HepG2 (cell line): ENCODE measurements around the gene ZBTB37. TPM values are rescaled to one million over a fixed set of nuclear protein-coding genes. Genes with fewer than 3 reads are reported as not detected.

Experiments
- ATF7-NPFF ChIP-seq: sonication (generic); formaldehyde crosslinking; IDR thresholded peaks from 2 replicates; pipeline ENCODE4 v1.8.1; 2023; ENCODE audit warnings: mild to moderate bottlenecking, low read depth, missing genetic modification reagents, moderate library complexity
- FLYWCH1 ChIP-seq: sonication (generic); formaldehyde crosslinking; IDR thresholded peaks from 2 replicates; pipeline ENCODE4 v1.8.1; 2023; ENCODE audit warnings: mild to moderate bottlenecking, missing genetic modification reagents
- HINFP ChIP-seq: sonication (generic); formaldehyde crosslinking; IDR thresholded peaks from 2 replicates; pipeline ENCODE4 v1.4.0; 2020; ENCODE audit warnings: low read depth, mild to moderate bottlenecking, missing genetic modification reagents
- HMG20A ChIP-seq: IDR thresholded peaks from 2 replicates; pipeline ENCODE4 v1.6.1; 2016; ENCODE audit warnings: borderline replicate concordance
- KDM2A ChIP-seq: sonication (generic); formaldehyde crosslinking; IDR thresholded peaks from 2 replicates; pipeline ENCODE4 v1.4.0; 2020; ENCODE audit warnings: low read depth, missing genetic modification reagents, borderline replicate concordance
- NR3C1 ChIP-seq: sonication (generic); formaldehyde crosslinking; IDR thresholded peaks from 2 replicates; pipeline ENCODE4 v1.4.0; 2020; ENCODE audit warnings: missing genetic modification reagents
- PAF1 ChIP-seq: IDR thresholded peaks from 2 replicates; pipeline ENCODE4 v1.6.1; 2016; ENCODE audit warnings: missing genetic modification reagents, missing compliant biosample characterization
- PHF5A ChIP-seq: IDR thresholded peaks from one replicate; pipeline ENCODE4 v1.6.1; 2018; ENCODE audit warnings: low read depth, missing genetic modification reagents; ENCODE audit not compliant: unreplicated experiment
- RFXANK ChIP-seq: IDR thresholded peaks from 2 replicates; pipeline ENCODE4 v1.6.1; 2016
- SMAD1 ChIP-seq: sonication (generic); formaldehyde crosslinking; IDR thresholded peaks from 2 replicates; pipeline ENCODE4 v1.4.0; 2020; ENCODE audit warnings: missing genetic modification reagents, low read depth, mild to moderate bottlenecking, borderline replicate concordance
- SRY ChIP-seq: sonication (generic); formaldehyde crosslinking; IDR thresholded peaks from 2 replicates; pipeline ENCODE4 v1.8.0; 2022; ENCODE audit warnings: mild to moderate bottlenecking, missing genetic modification reagents
- TCF7L2 ChIP-seq: IDR thresholded peaks from 2 replicates; pipeline ENCODE4 v1.6.1; 2011; ENCODE audit warnings: mild to moderate bottlenecking, low read depth, low read length, moderate library complexity
- ZBTB21 ChIP-seq: sonication (generic); formaldehyde crosslinking; IDR thresholded peaks from 2 replicates; pipeline ENCODE4 v1.4.0; 2020; ENCODE audit warnings: missing genetic modification reagents
- ZFY ChIP-seq: sonication (generic); formaldehyde crosslinking; IDR thresholded peaks from 2 replicates; pipeline ENCODE4 v1.4.0; 2020; ENCODE audit warnings: missing genetic modification reagents
- ZNF124 ChIP-seq: sonication (generic); formaldehyde crosslinking; IDR thresholded peaks from 2 replicates; pipeline ENCODE4 v1.4.0; 2020; ENCODE audit warnings: missing genetic modification reagents
- ZNF713 ChIP-seq: sonication (generic); formaldehyde crosslinking; IDR thresholded peaks from 2 replicates; pipeline ENCODE4 v1.4.0; 2020; ENCODE audit warnings: mild to moderate bottlenecking, missing genetic modification reagents
- polyA plus RNA-seq, 8 experiments: library from polyadenylated mRNA; depleted of rRNA in 3 of 8; stranded (reverse) in 7 of 8; unstranded in 1 of 8; fragments of >200 nt; fragmentation: Illumina TruSeq in 4 of 8; extraction: Trizol in 4 of 8; gene quantifications; 2 replicates each; pipeline versions ENCODE4 v1.2.1 to v1.2.3, GENCODE V29; 2011 to 2016; ENCODE audit warnings: low read depth in 4 of 8, missing spikeins in 1 of 8, mixed read lengths in 1 of 8; ENCODE audit not compliant: insufficient read depth in 1 of 8
- total RNA-seq, 5 experiments: library from RNA; depleted of rRNA; stranded (reverse); fragments of >200 nt; fragmentation: Illumina TruSeq; extraction: Trizol; gene quantifications; 2 replicates each; pipeline ENCODE4 v1.2.3, GENCODE V29; 2016; ENCODE audit warnings: low read depth in 1 of 5
- TF ChIP-seq, protein P1 (sequence below): sonication (generic); formaldehyde crosslinking; IDR thresholded peaks from 2 replicates; pipeline ENCODE4 v1.9.0; 2021; ENCODE audit warnings: mild to moderate bottlenecking, missing genetic modification reagents
- TF ChIP-seq, protein P2 (sequence below): sonication (generic); formaldehyde crosslinking; IDR thresholded peaks from 2 replicates; pipeline ENCODE4 v1.8.0; 2022; ENCODE audit warnings: missing genetic modification reagents, mild to moderate bottlenecking, inconsistent platforms, borderline replicate concordance

The ZBTB37 gene
- total and polyA plus RNA-seq, 2 of the 13 experiments (the other 11 are each of a cell fraction or from before 2014, with no cell fraction given): 2.6 to 7.7 TPM

DNA sequence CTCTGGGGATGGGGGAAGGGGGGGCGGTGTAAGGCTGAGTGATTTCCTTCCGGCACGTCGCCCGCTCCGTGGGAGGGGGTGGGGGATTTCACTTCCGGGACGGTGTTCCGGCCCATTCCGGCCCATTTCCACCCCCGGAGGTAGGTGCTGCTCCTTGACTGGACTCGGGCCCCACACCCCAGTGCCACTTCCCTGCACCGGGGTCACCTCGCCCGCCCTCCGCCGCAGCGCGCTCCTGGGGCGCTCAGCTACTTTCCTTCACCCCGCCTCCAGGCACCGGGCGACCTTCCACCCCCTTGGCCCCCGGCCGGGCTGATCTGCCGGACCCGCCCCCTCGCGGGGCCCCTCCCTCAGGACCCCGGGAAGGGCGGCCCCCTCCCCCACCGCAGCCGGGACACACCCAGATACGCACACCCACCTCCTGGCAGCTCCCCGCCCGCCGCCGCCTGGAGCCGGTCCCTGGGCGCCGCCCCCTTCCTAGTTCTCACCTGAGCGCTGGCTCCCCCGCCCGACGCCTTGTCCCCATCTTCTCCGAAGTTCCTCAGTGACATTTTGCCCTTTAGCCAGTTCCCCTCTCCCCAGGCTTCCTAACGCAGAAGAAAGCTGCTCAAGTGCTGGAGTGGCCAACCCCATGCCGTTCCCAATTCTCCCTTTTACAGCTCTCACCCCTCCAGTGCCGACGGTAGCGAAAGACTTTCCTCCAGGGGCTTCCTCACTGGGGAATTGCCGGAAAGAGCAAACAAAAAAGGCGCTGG, at the start of gene ZBTB37 (continued):
- TF ChIP-seq, protein P1, sequence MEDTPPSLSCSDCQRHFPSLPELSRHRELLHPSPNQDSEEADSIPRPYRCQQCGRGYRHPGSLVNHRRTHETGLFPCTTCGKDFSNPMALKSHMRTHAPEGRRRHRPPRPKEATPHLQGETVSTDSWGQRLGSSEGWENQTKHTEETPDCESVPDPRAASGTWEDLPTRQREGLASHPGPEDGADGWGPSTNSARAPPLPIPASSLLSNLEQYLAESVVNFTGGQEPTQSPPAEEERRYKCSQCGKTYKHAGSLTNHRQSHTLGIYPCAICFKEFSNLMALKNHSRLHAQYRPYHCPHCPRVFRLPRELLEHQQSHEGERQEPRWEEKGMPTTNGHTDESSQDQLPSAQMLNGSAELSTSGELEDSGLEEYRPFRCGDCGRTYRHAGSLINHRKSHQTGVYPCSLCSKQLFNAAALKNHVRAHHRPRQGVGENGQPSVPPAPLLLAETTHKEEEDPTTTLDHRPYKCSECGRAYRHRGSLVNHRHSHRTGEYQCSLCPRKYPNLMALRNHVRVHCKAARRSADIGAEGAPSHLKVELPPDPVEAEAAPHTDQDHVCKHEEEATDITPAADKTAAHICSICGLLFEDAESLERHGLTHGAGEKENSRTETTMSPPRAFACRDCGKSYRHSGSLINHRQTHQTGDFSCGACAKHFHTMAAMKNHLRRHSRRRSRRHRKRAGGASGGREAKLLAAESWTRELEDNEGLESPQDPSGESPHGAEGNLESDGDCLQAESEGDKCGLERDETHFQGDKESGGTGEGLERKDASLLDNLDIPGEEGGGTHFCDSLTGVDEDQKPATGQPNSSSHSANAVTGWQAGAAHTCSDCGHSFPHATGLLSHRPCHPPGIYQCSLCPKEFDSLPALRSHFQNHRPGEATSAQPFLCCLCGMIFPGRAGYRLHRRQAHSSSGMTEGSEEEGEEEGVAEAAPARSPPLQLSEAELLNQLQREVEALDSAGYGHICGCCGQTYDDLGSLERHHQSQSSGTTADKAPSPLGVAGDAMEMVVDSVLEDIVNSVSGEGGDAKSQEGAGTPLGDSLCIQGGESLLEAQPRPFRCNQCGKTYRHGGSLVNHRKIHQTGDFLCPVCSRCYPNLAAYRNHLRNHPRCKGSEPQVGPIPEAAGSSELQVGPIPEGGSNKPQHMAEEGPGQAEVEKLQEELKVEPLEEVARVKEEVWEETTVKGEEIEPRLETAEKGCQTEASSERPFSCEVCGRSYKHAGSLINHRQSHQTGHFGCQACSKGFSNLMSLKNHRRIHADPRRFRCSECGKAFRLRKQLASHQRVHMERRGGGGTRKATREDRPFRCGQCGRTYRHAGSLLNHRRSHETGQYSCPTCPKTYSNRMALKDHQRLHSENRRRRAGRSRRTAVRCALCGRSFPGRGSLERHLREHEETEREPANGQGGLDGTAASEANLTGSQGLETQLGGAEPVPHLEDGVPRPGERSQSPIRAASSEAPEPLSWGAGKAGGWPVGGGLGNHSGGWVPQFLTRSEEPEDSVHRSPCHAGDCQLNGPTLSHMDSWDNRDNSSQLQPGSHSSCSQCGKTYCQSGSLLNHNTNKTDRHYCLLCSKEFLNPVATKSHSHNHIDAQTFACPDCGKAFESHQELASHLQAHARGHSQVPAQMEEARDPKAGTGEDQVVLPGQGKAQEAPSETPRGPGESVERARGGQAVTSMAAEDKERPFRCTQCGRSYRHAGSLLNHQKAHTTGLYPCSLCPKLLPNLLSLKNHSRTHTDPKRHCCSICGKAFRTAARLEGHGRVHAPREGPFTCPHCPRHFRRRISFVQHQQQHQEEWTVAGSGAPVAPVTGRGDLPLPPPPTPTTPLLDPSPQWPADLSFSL: 0 out of 2 replicates have a peak, but pooled peaks have one; percentile 36
- peak; percentile 51; the same call in 1 of the 2 replicates for TF ChIP-seq ATF7-NPFF
- TF ChIP-seq KDM2A (CRISPR knock-in tag): peak; percentile 72
- TF ChIP-seq TCF7L2: no peak
- peak; percentile 77 for TF ChIP-seq ZFY
- TF ChIP-seq FLYWCH1 (CRISPR knock-in tag): no peak
- TF ChIP-seq PHF5A (CRISPR knock-in tag): peak; percentile 19
- TF ChIP-seq SRY: 0 out of 2 replicates have a peak, but pooled peaks have one; percentile 4
- no peak for TF ChIP-seq SMAD1 (CRISPR knock-in tag)
- TF ChIP-seq ZNF124 (CRISPR knock-in tag): no peak
- TF ChIP-seq RFXANK (CRISPR knock-in tag): no peak
- TF ChIP-seq HINFP: no peak; the same call in 1 of the 2 replicates
- no peak for TF ChIP-seq PAF1 (CRISPR knock-in tag)
- no peak for TF ChIP-seq ZNF713 (CRISPR knock-in tag)
- TF ChIP-seq, protein P2, sequence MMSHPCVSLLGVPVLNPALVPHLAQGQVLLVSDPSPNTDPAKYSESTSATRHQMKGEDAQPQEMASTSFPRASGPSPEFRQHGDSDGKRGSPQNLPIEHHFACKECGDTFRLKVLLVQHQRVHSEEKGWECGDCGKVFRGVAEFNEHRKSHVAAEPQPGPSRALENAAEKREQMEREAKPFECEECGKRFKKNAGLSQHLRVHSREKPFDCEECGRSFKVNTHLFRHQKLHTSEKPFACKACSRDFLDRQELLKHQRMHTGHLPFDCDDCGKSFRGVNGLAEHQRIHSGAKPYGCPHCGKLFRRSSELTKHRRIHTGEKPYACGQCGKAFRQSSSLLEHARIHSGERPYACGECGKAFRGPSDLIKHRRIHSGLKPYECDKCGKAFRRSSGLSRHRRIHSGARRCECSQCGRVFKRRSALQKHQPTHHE (CRISPR knock-in tag): peak; percentile 50; the same call in 1 of the 2 replicates
- TF ChIP-seq ZBTB21 (CRISPR knock-in tag): no peak
- TF ChIP-seq NR3C1 (CRISPR knock-in tag): no peak
- TF ChIP-seq HMG20A: no peak
